WTC11 (cell line): Measurements from ENCODE around the gene ARHGAP22. TPM values are rescaled to one million over a fixed set of nuclear protein-coding genes. Genes with fewer than 3 reads are reported as not detected.

Experiments
- ATAC-seq: fragments of 200-7000 bp; cut with Tn5 transposase; 2 replicates; pipeline ENCODE4 v1.10.0; 2021; ENCODE audit warnings: mild to moderate bottlenecking, moderate library complexity
- CTCF ChIA-PET: fragments of 300-600 bp; sonication (Branson Sonifier 250); formaldehyde crosslinking; loops from one replicate; lab custom pipeline; 2021; ENCODE audit warnings: antibody characterized with exemption; lab: Charles Lee
- POLR2A ChIA-PET: fragments of 350-600 bp; sonication (Branson Sonifier 250); formaldehyde crosslinking; loops from one replicate; lab custom pipeline; 2021; ENCODE audit warnings: antibody characterized with exemption; lab: Charles Lee
- DNase-seq: peaks from one replicate; pipeline ENCODE4 v3.0.0; 2021; ENCODE audit warnings: low spot score
- H3K27ac Mint-ChIP-seq: 2 replicates; pipeline ENCODE4 v1.8.0; 2021; ENCODE audit warnings: mixed read lengths
- H3K27me3 Mint-ChIP-seq: 2 replicates; pipeline ENCODE4 v1.8.0; 2021; ENCODE audit warnings: low read depth, mild to moderate bottlenecking, moderate library complexity, mixed read lengths
- H3K36me3 Mint-ChIP-seq: 2 replicates; pipeline ENCODE4 v1.8.0; 2021; ENCODE audit warnings: mixed read lengths
- H3K4me1 Mint-ChIP-seq: 2 replicates; pipeline ENCODE4 v1.8.0; 2022; ENCODE audit warnings: mixed read lengths
- H3K4me3 Mint-ChIP-seq: 2 replicates; pipeline ENCODE4 v1.8.0; 2021; ENCODE audit warnings: mild to moderate bottlenecking, moderate library complexity, mixed read lengths
- H3K9me3 Mint-ChIP-seq: 2 replicates; pipeline ENCODE4 v1.8.0; 2021; ENCODE audit warnings: mixed read lengths
- CREM ChIP-seq: sonication (generic); formaldehyde crosslinking; IDR thresholded peaks from 2 replicates; pipeline ENCODE4 v1.8.1; 2022; ENCODE audit warnings: mild to moderate bottlenecking, missing genetic modification reagents, moderate library complexity
- EMX1 ChIP-seq: fragments of 250-450 bp; sonication (Bioruptor Pico); IDR thresholded peaks from 2 replicates; pipeline ENCODE4 v1.8.0; 2021; ENCODE audit warnings: mild to moderate bottlenecking
- FOXJ3 ChIP-seq: sonication (generic); formaldehyde crosslinking; IDR thresholded peaks from 2 replicates; pipeline ENCODE4 v1.9.0; 2021; ENCODE audit warnings: missing genetic modification reagents, mild to moderate bottlenecking, borderline replicate concordance
- IRF2 ChIP-seq: sonication (generic); formaldehyde crosslinking; IDR thresholded peaks from 2 replicates; pipeline ENCODE4 v1.8.0; 2022; ENCODE audit warnings: low read depth, missing genetic modification reagents, borderline replicate concordance
- MXD4 ChIP-seq: fragments of 250-450 bp; sonication (Bioruptor Pico); IDR thresholded peaks from 2 replicates; pipeline ENCODE4 v1.8.0; 2021; ENCODE audit warnings: mild to moderate bottlenecking, moderate library complexity, borderline replicate concordance
- NFYB ChIP-seq: sonication (generic); formaldehyde crosslinking; conservative IDR thresholded peaks from 2 replicates; pipeline ENCODE4 v1.8.0; 2022; ENCODE audit warnings: low read depth, missing genetic modification reagents
- NR2C2 ChIP-seq: sonication (generic); formaldehyde crosslinking; IDR thresholded peaks from 2 replicates; pipeline ENCODE4 v1.8.0; 2022; ENCODE audit warnings: mild to moderate bottlenecking, missing genetic modification reagents
- RELA ChIP-seq: sonication (generic); formaldehyde crosslinking; IDR thresholded peaks from 2 replicates; pipeline ENCODE4 v1.8.1; 2022; ENCODE audit warnings: missing genetic modification reagents, mild to moderate bottlenecking, borderline replicate concordance
- RORB ChIP-seq: fragments of 250-450 bp; sonication (Bioruptor Pico); IDR thresholded peaks from 2 replicates; pipeline ENCODE4 v1.9.0; 2021; ENCODE audit warnings: mild to moderate bottlenecking
- ZNF138 ChIP-seq: sonication (generic); formaldehyde crosslinking; conservative IDR thresholded peaks from 2 replicates; pipeline ENCODE4 v1.8.1; 2022; ENCODE audit warnings: mild to moderate bottlenecking, moderate library complexity, missing genetic modification reagents
- ZNF232 ChIP-seq: sonication (generic); formaldehyde crosslinking; IDR thresholded peaks from 2 replicates; pipeline ENCODE4 v1.8.0; 2022; ENCODE audit warnings: mild to moderate bottlenecking, missing genetic modification reagents
- ZNF396 ChIP-seq: fragments of 250-450 bp; sonication (Bioruptor Pico); IDR thresholded peaks from 2 replicates; pipeline ENCODE4 v1.8.0; 2021; ENCODE audit warnings: mild to moderate bottlenecking, moderate library complexity, borderline replicate concordance
- total RNA-seq: library from RNA; stranded (reverse); gene quantifications from 3 replicates; pipeline ENCODE4 v1.2.3, GENCODE V29; 2021
- TF ChIP-seq, protein P1 (sequence below): sonication (generic); formaldehyde crosslinking; IDR thresholded peaks from 2 replicates; pipeline ENCODE4 v1.8.1; 2022; ENCODE audit warnings: low read depth, missing genetic modification reagents, borderline replicate concordance
- TF ChIP-seq, protein P2 (sequence below): sonication (generic); formaldehyde crosslinking; IDR thresholded peaks from 2 replicates; pipeline ENCODE4 v1.8.1; 2022; ENCODE audit warnings: low read depth, mild to moderate bottlenecking, moderate library complexity, missing genetic modification reagents, borderline replicate concordance
- TF ChIP-seq, protein P3 (sequence below): fragments of 250-450 bp; sonication (Bioruptor Pico); IDR thresholded peaks from 2 replicates; pipeline ENCODE4 v1.9.0; 2021; ENCODE audit warnings: mild to moderate bottlenecking
- TF ChIP-seq, protein P4 (sequence below): sonication (generic); formaldehyde crosslinking; IDR thresholded peaks from 2 replicates; pipeline ENCODE4 v1.8.1; 2023; ENCODE audit warnings: mild to moderate bottlenecking, moderate library complexity, missing genetic modification reagents
- TF ChIP-seq, protein P5 (sequence below): fragments of 250-450 bp; sonication (Bioruptor Pico); IDR thresholded peaks from 2 replicates; pipeline ENCODE4 v1.9.0; 2021; ENCODE audit warnings: moderate library complexity, mild to moderate bottlenecking, inconsistent platforms, borderline replicate concordance
- TF ChIP-seq, protein P6 (sequence below): sonication (generic); formaldehyde crosslinking; IDR thresholded peaks from 2 replicates; pipeline ENCODE4 v1.8.1; 2022; ENCODE audit warnings: mild to moderate bottlenecking, missing genetic modification reagents, moderate library complexity, borderline replicate concordance
- TF ChIP-seq, protein P7 (sequence below): fragments of 200-600 bp; IDR thresholded peaks from 2 replicates; pipeline ENCODE4 v1.8.0; 2022; ENCODE audit warnings: antibody characterized with exemption

Gene ARHGAP22
- total RNA-seq, 1 experiment from 2014 or later, result 8.6 TPM

DNA sequence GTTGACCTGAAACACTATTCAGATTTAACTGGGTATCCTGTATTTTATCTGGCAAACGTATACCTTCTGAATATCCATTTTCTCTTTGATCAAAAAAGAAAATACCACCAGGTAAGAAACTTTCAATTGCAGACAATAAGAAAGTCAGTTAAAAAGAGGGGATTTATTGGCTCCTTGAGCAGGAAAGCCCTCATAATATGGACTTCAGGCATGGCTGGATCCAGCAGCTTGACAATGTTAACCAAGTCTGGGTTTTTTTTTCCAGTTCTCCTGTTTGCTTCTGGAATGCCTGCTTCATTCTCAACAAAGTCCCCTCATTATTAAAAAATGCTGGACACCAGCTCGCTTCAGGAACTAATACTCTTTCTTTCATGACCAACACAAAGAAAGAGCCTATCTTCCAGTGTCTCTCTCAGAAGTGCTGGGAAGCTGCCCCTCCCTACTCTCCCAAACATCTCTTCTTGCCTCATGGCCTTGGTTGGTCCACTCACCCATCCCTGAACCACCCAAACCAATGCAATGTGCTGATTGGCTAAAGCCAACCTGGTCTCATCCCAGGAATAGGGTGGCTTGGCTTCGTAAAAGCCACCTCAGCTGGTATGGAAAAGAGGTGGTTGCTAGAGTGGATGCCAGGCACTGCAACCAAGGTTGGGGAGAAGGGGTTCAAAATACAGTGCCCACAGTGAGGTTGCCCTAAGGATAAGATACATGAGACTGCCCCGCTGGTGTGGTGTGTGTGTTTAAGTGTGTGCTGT lies 49.2 kb upstream of the ARHGAP22 start (continued):
- no peak for TF ChIP-seq ZNF232 (CRISPR knock-in tag)

DNA sequence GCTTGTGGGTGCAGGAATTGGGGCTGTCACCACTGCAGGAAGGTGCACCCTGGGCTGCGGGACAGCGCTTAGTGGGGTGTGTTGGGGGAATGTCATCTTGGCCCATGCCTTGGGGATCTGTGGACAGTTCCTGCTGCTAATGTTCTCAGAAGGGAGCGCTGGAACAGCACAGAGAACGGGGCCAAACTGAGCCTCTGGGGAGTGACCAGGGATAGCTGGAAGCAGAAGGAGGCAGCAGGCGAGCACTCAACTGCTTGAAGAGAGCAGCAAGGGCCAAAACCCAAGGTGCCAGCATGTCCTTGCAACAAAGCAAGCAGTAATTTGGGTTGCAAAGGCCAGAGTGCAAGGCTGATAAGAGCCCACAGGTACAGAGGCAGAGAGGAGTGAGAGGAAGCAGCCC lies 48.5 kb upstream of the ARHGAP22 start:
- peaks cover 30% of the 10 kb centered on the region for H3K27me3 Mint-ChIP-seq
- no peak for ATAC-seq
- CTCF ChIA-PET, result interaction anchor here (0.6 to 1.6 kb wide), 2 partner anchors 45 to 117 kb away, joined by 3 to 4 read pairs; no protein-coding TSS in a partner anchor
- DNase-seq, result no peak
- H3K4me1 Mint-ChIP-seq, result peaks cover 10% of the 10 kb centered on the region
- H3K4me3 Mint-ChIP-seq, result no peak overlapping the region
- POLR2A ChIA-PET, result no interaction called here
- no peaks in the 10 kb centered on the region for H3K36me3 Mint-ChIP-seq
- H3K27ac Mint-ChIP-seq, result no peak overlapping the region
- no peaks in the 10 kb centered on the region for H3K9me3 Mint-ChIP-seq
- no peak for TF ChIP-seq ZNF138 (CRISPR knock-in tag)
- no peak for TF ChIP-seq RELA
- no peak for TF ChIP-seq CREM (CRISPR knock-in tag)
- TF ChIP-seq, protein P1, sequence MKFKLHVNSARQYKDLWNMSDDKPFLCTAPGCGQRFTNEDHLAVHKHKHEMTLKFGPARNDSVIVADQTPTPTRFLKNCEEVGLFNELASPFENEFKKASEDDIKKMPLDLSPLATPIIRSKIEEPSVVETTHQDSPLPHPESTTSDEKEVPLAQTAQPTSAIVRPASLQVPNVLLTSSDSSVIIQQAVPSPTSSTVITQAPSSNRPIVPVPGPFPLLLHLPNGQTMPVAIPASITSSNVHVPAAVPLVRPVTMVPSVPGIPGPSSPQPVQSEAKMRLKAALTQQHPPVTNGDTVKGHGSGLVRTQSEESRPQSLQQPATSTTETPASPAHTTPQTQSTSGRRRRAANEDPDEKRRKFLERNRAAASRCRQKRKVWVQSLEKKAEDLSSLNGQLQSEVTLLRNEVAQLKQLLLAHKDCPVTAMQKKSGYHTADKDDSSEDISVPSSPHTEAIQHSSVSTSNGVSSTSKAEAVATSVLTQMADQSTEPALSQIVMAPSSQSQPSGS (CRISPR knock-in tag), result no peak
- no peak for TF ChIP-seq ZNF232 (CRISPR knock-in tag)
- TF ChIP-seq ZNF396 (CRISPR knock-in tag), result no peak
- no peak for TF ChIP-seq EMX1 (CRISPR knock-in tag)
- TF ChIP-seq, protein P2, sequence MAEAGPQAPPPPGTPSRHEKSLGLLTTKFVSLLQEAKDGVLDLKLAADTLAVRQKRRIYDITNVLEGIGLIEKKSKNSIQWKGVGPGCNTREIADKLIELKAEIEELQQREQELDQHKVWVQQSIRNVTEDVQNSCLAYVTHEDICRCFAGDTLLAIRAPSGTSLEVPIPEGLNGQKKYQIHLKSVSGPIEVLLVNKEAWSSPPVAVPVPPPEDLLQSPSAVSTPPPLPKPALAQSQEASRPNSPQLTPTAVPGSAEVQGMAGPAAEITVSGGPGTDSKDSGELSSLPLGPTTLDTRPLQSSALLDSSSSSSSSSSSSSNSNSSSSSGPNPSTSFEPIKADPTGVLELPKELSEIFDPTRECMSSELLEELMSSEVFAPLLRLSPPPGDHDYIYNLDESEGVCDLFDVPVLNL (CRISPR knock-in tag), result no peak
- no peak for TF ChIP-seq RORB
- TF ChIP-seq NR2C2 (CRISPR knock-in tag), result no peak
- TF ChIP-seq NFYB (CRISPR knock-in tag), result no peak
- TF ChIP-seq, protein P3, sequence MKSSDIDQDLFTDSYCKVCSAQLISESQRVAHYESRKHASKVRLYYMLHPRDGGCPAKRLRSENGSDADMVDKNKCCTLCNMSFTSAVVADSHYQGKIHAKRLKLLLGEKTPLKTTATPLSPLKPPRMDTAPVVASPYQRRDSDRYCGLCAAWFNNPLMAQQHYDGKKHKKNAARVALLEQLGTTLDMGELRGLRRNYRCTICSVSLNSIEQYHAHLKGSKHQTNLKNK (CRISPR knock-in tag), result no peak
- no peak for TF ChIP-seq FOXJ3 (CRISPR knock-in tag)
- no peak for TF ChIP-seq IRF2 (CRISPR knock-in tag)
- TF ChIP-seq, protein P4, sequence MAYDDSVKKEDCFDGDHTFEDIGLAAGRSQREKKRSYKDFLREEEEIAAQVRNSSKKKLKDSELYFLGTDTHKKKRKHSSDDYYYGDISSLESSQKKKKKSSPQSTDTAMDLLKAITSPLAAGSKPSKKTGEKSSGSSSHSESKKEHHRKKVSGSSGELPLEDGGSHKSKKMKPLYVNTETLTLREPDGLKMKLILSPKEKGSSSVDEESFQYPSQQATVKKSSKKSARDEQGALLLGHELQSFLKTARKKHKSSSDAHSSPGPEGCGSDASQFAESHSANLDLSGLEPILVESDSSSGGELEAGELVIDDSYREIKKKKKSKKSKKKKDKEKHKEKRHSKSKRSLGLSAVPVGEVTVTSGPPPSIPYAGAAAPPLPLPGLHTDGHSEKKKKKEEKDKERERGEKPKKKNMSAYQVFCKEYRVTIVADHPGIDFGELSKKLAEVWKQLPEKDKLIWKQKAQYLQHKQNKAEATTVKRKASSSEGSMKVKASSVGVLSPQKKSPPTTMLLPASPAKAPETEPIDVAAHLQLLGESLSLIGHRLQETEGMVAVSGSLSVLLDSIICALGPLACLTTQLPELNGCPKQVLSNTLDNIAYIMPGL (CRISPR knock-in tag), result no peak
- TF ChIP-seq, protein P5, sequence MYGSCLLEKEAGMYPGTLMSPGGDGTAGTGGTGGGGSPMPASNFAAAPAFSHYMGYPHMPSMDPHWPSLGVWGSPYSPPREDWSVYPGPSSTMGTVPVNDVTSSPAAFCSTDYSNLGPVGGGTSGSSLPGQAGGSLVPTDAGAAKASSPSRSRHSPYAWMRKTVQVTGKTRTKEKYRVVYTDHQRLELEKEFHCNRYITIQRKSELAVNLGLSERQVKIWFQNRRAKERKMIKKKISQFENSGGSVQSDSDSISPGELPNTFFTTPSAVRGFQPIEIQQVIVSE, result no peak
- TF ChIP-seq MXD4, result no peak
- TF ChIP-seq, protein P6, sequence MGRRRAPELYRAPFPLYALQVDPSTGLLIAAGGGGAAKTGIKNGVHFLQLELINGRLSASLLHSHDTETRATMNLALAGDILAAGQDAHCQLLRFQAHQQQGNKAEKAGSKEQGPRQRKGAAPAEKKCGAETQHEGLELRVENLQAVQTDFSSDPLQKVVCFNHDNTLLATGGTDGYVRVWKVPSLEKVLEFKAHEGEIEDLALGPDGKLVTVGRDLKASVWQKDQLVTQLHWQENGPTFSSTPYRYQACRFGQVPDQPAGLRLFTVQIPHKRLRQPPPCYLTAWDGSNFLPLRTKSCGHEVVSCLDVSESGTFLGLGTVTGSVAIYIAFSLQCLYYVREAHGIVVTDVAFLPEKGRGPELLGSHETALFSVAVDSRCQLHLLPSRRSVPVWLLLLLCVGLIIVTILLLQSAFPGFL (CRISPR knock-in tag), result no peak
- TF ChIP-seq, protein P7, sequence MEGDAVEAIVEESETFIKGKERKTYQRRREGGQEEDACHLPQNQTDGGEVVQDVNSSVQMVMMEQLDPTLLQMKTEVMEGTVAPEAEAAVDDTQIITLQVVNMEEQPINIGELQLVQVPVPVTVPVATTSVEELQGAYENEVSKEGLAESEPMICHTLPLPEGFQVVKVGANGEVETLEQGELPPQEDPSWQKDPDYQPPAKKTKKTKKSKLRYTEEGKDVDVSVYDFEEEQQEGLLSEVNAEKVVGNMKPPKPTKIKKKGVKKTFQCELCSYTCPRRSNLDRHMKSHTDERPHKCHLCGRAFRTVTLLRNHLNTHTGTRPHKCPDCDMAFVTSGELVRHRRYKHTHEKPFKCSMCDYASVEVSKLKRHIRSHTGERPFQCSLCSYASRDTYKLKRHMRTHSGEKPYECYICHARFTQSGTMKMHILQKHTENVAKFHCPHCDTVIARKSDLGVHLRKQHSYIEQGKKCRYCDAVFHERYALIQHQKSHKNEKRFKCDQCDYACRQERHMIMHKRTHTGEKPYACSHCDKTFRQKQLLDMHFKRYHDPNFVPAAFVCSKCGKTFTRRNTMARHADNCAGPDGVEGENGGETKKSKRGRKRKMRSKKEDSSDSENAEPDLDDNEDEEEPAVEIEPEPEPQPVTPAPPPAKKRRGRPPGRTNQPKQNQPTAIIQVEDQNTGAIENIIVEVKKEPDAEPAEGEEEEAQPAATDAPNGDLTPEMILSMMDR, result no peak
